ENCODE results near the gene SLC17A2.
A peak's percentile ranks its signal among the peaks of the same experiment; 100 is the strongest.

Gene SLC17A2

GRCh38 chr6:25893778-25894177 lies 36.7 kb downstream of the SLC17A2 start:
- Mint-ChIP-seq H3K9me3 (no peaks in the 10 kb centered on the region), H3K4me1 (peaks cover 1% of the 10 kb centered on the region), H3K27ac (no peak overlapping the region), H3K27me3 (ENCODE audit: low read depth) (no peaks in the 10 kb centered on the region), H3K36me3 (ENCODE audit: low read depth) (no peaks in the 10 kb centered on the region), H3K4me3 (no peak overlapping the region)
- TF ChIP-seq, protein P1, sequence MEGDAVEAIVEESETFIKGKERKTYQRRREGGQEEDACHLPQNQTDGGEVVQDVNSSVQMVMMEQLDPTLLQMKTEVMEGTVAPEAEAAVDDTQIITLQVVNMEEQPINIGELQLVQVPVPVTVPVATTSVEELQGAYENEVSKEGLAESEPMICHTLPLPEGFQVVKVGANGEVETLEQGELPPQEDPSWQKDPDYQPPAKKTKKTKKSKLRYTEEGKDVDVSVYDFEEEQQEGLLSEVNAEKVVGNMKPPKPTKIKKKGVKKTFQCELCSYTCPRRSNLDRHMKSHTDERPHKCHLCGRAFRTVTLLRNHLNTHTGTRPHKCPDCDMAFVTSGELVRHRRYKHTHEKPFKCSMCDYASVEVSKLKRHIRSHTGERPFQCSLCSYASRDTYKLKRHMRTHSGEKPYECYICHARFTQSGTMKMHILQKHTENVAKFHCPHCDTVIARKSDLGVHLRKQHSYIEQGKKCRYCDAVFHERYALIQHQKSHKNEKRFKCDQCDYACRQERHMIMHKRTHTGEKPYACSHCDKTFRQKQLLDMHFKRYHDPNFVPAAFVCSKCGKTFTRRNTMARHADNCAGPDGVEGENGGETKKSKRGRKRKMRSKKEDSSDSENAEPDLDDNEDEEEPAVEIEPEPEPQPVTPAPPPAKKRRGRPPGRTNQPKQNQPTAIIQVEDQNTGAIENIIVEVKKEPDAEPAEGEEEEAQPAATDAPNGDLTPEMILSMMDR (IDR thresholded peaks at IDR 0.05; ENCODE audit: unreplicated experiment in 3 of 3) = no peak

GRCh38 chr6:25892877-25893276 lies 37.6 kb downstream of the SLC17A2 start:
- Mint-ChIP-seq H3K9me3 (no peaks in the 10 kb centered on the region), H3K27me3 (ENCODE audit: low read depth) (no peaks in the 10 kb centered on the region), H3K4me3 (no peak overlapping the region), H3K4me1 (no peaks in the 10 kb centered on the region), H3K36me3 (ENCODE audit: low read depth) (no peaks in the 10 kb centered on the region), H3K27ac (no peak overlapping the region)
- TF ChIP-seq, protein P1 (IDR thresholded peaks at IDR 0.05; ENCODE audit: unreplicated experiment in 3 of 3) = no peak

GRCh38 chr6:25889877-25890853 lies 40.3 kb downstream of the SLC17A2 start:
- Mint-ChIP-seq H3K4me1 (no peaks in the 10 kb centered on the region), H3K27ac (peak overlapping the region in 2 of 3 experiments; percentile 19 to 54), H3K36me3 (ENCODE audit: low read depth) (peaks cover 3% of the 10 kb centered on the region), H3K4me3 (no peak overlapping the region), H3K9me3 (peaks cover 2% of the 10 kb centered on the region), H3K27me3 (ENCODE audit: low read depth) (no peaks in the 10 kb centered on the region)
- TF ChIP-seq, protein P1 (IDR thresholded peaks at IDR 0.05; ENCODE audit: unreplicated experiment in 3 of 3) = peak; percentile 60 to 73 (median 65)

GRCh38 chr6:25888626-25889025 lies 41.9 kb downstream of the SLC17A2 start:
- no peak overlapping the region for H3K4me3 Mint-ChIP-seq
- no peaks in the 10 kb centered on the region for H3K4me1 Mint-ChIP-seq
- peaks cover 2% of the 10 kb centered on the region for H3K9me3 Mint-ChIP-seq
- no peak overlapping the region for H3K27ac Mint-ChIP-seq
- no peaks in the 10 kb centered on the region for H3K27me3 Mint-ChIP-seq (ENCODE audit: low read depth)
- TF ChIP-seq, protein P1 (IDR thresholded peaks at IDR 0.05; ENCODE audit: unreplicated experiment in 3 of 3) = no peak
- H3K36me3 Mint-ChIP-seq (ENCODE audit: low read depth) = peaks cover 3% of the 10 kb centered on the region

DNA sequence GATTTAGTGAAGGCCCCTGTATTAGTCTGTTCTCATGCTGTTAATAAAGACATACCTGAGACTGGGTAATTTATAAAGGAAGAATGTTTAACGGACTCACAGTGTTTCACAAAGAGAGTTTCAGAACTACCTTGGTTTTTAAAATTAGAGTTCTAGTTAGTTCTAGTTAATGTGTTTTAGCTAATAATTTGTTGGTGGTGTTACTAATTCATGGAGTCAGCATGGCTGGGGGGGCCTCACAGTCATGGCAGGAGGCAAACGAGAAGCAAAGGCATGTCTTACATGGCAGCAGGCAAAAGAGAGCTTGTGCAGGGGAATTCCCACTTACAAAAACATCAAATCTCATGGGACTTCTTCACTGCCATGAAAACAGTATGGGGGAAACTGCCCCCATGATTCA lies 44.4 kb downstream of the SLC17A2 start:
- H3K4me1 Mint-ChIP-seq = no peaks in the 10 kb centered on the region
- peaks cover 2% of the 10 kb centered on the region for H3K9me3 Mint-ChIP-seq
- TF ChIP-seq, protein P1 (IDR thresholded peaks at IDR 0.05; ENCODE audit: unreplicated experiment in 3 of 3) = no peak
- H3K36me3 Mint-ChIP-seq (ENCODE audit: low read depth) = peaks cover 3% of the 10 kb centered on the region
- peak overlapping the region; percentile 7 to 76 (median 44) for H3K27ac Mint-ChIP-seq
- H3K27me3 Mint-ChIP-seq (ENCODE audit: low read depth) = no peaks in the 10 kb centered on the region
- no peak overlapping the region for H3K4me3 Mint-ChIP-seq
